ENCODE measurements around the gene KATNIP. TPM values are rescaled to one million over a fixed set of nuclear protein-coding genes. Genes with fewer than 3 reads are reported as not detected.

Gene KATNIP
- total RNA-seq, 1 experiment from 2014 or later, result 19.0 TPM

GRCh38 chr16:27598220-27598619 is 48.3 kb downstream of the KATNIP start:
- ATAC-seq (no peak), DNase-seq (no peak)
- Histone ChIP-seq H3K4me2 (ENCODE audit: low read length) (no peak overlapping the region), H3K4me3 (ENCODE audit: low read length) (no peak overlapping the region), H3K9me3 (ENCODE audit: low read length) (no peaks in the 10 kb centered on the region), H2AFZ (ENCODE audit: low read length) (no peak overlapping the region), H3K9ac (ENCODE audit: low read length) (no peak overlapping the region), H3K27ac (ENCODE audit: low read length) (no peak overlapping the region), H3K9me2 (replicated peaks; ENCODE audit: low read length) (no peaks in the 10 kb centered on the region), H3F3A (ENCODE audit: low read length, unreplicated experiment) (no peaks in the 10 kb centered on the region), H3K36me3 (ENCODE audit: low read depth, low read length) (no peaks in the 10 kb centered on the region), H4K20me1 (ENCODE audit: low read length) (no peaks in the 10 kb centered on the region), H3K79me2 (ENCODE audit: low read length) (no peaks in the 10 kb centered on the region), H3K27me3 (ENCODE audit: low read length) (no peaks in the 10 kb centered on the region), H3K4me1 (ENCODE audit: insufficient read depth, low read length) (no peaks in the 10 kb centered on the region)
- ChIA-PET POLR2A (ENCODE audit: unreplicated experiment) (no interaction called here), CTCF (no interaction called here)
- no peak for TF ChIP-seq EZH2phosphoT487 (IDR thresholded peaks at IDR 0.05; ENCODE audit: borderline replicate concordance, low read length)
- TF ChIP-seq, protein P1, sequence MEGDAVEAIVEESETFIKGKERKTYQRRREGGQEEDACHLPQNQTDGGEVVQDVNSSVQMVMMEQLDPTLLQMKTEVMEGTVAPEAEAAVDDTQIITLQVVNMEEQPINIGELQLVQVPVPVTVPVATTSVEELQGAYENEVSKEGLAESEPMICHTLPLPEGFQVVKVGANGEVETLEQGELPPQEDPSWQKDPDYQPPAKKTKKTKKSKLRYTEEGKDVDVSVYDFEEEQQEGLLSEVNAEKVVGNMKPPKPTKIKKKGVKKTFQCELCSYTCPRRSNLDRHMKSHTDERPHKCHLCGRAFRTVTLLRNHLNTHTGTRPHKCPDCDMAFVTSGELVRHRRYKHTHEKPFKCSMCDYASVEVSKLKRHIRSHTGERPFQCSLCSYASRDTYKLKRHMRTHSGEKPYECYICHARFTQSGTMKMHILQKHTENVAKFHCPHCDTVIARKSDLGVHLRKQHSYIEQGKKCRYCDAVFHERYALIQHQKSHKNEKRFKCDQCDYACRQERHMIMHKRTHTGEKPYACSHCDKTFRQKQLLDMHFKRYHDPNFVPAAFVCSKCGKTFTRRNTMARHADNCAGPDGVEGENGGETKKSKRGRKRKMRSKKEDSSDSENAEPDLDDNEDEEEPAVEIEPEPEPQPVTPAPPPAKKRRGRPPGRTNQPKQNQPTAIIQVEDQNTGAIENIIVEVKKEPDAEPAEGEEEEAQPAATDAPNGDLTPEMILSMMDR (conservative IDR thresholded peaks at IDR 0.05; ENCODE audit: low read depth, low read length), result no peak
- TF ChIP-seq EZH2 (IDR thresholded peaks at IDR 0.05; ENCODE audit: low read length, unreplicated experiment), result no peak
- BruUV-seq (replicated peaks), result no TSS peak
- intact Hi-C loops (cut with micrococcal nuclease), result no loop called here

- intact Hi-C loops (cut with micrococcal nuclease), result no loop called here
These were observed 49.1 kb downstream of the KATNIP start for GRCh38 chr16:27598931-27599565.

DNA sequence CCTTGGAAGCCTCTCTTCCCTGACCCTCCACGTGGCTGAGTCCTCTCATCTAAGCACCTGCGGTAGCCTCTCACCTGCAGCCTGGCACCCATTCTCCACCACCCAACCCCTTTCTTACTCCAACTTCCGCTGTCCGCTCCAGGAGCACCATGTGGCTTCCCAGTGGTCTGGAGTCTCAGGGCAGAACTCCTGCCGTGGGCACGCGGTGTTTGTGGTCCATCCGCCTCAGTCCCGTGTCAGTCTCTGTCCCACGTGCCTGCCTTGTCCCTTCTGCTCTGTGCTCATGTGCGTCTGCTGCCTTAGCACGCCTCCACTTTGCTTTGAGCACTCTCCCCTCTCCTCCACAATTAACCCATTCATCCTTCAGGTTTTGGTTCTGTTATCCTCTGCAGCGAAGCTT is 49.7 kb downstream of the KATNIP start:
- Histone ChIP-seq H3K36me3 (ENCODE audit: low read depth, low read length) (no peaks in the 10 kb centered on the region), H3K4me3 (ENCODE audit: low read length) (no peak overlapping the region), H3K4me2 (ENCODE audit: low read length) (no peak overlapping the region), H3K27me3 (ENCODE audit: low read length) (no peaks in the 10 kb centered on the region), H4K20me1 (ENCODE audit: low read length) (no peaks in the 10 kb centered on the region), H3K4me1 (ENCODE audit: insufficient read depth, low read length) (no peaks in the 10 kb centered on the region), H3K9me2 (replicated peaks; ENCODE audit: low read length) (no peaks in the 10 kb centered on the region), H3K9ac (ENCODE audit: low read length) (no peak overlapping the region), H3K79me2 (ENCODE audit: low read length) (no peaks in the 10 kb centered on the region), H3F3A (ENCODE audit: low read length, unreplicated experiment) (no peaks in the 10 kb centered on the region), H2AFZ (ENCODE audit: low read length) (no peak overlapping the region), H3K27ac (ENCODE audit: low read length) (no peak overlapping the region), H3K9me3 (ENCODE audit: low read length) (no peaks in the 10 kb centered on the region)
- POLR2A ChIA-PET (ENCODE audit: unreplicated experiment), result no interaction called here
- intact Hi-C loops (cut with micrococcal nuclease), result no loop called here
- DNase-seq (no peak), ATAC-seq (no peak)
- CTCF ChIA-PET, result no interaction called here
- TF ChIP-seq EZH2 (IDR thresholded peaks at IDR 0.05; ENCODE audit: low read length, unreplicated experiment) (no peak), EZH2phosphoT487 (IDR thresholded peaks at IDR 0.05; ENCODE audit: borderline replicate concordance, low read length) (no peak)
- TF ChIP-seq, protein P1 (conservative IDR thresholded peaks at IDR 0.05; ENCODE audit: low read depth, low read length), result no peak
- no TSS peak for BruUV-seq (replicated peaks)

More at GRCh38 chr16:27598931-27599565, 49.1 kb downstream of the KATNIP start:
- no peak overlapping the region for H3K27ac ChIP-seq (ENCODE audit: low read length)
- ATAC-seq (no peak), DNase-seq (no peak)
- ChIA-PET CTCF (no interaction called here), POLR2A (ENCODE audit: unreplicated experiment) (no interaction called here)
- H3K4me1 ChIP-seq (ENCODE audit: insufficient read depth, low read length), result no peaks in the 10 kb centered on the region
- TF ChIP-seq EZH2phosphoT487 (IDR thresholded peaks at IDR 0.05; ENCODE audit: borderline replicate concordance, low read length) (no peak), EZH2 (IDR thresholded peaks at IDR 0.05; ENCODE audit: low read length, unreplicated experiment) (no peak)
- TF ChIP-seq, protein P1 (conservative IDR thresholded peaks at IDR 0.05; ENCODE audit: low read depth, low read length), result no peak
- no peaks in the 10 kb centered on the region for H3K9me3 ChIP-seq (ENCODE audit: low read length)
- no peak overlapping the region for H3K4me3 ChIP-seq (ENCODE audit: low read length)
- no peaks in the 10 kb centered on the region for H3K79me2 ChIP-seq (ENCODE audit: low read length)
- no peak overlapping the region for H2AFZ ChIP-seq (ENCODE audit: low read length)
- H3K4me2 ChIP-seq (ENCODE audit: low read length), result no peak overlapping the region
- BruUV-seq (replicated peaks), result no TSS peak
- H3K9me2 ChIP-seq (replicated peaks; ENCODE audit: low read length), result no peaks in the 10 kb centered on the region
- H3K36me3 ChIP-seq (ENCODE audit: low read depth, low read length), result no peaks in the 10 kb centered on the region
- no peaks in the 10 kb centered on the region for H3F3A ChIP-seq (ENCODE audit: low read length, unreplicated experiment)
- no peaks in the 10 kb centered on the region for H4K20me1 ChIP-seq (ENCODE audit: low read length)
- no peak overlapping the region for H3K9ac ChIP-seq (ENCODE audit: low read length)
- no peaks in the 10 kb centered on the region for H3K27me3 ChIP-seq (ENCODE audit: low read length)
